Activated naive CD8-positive, alpha-beta T cell treated with anti-CD3 and anti-CD28 coated beads, Interleukin-2, amount 50 U/mL, for 24 hours (primary cell): ENCODE measurements around the gene B4GALNT4.
A peak's percentile ranks its signal among the peaks of the same experiment; 100 is the strongest.
"Not testable (repeated sequence)": the region's sequence is repeated elsewhere in the genome, so short reads cannot be mapped to it uniquely, and the experiment has no call there.

Source experiments
- ATAC-seq: fragments of 150-1000 bp; cut with Tn5 transposase; one replicate; pipeline ENCODE4 v1.10.0; 2021
- DNase-seq: peaks from one replicate; pipeline ENCODE4 v3.0.0; 2021
- H3K27ac Mint-ChIP-seq: one replicate; pipeline ENCODE4 v1.8.0; 2021; ENCODE audit warnings: mild to moderate bottlenecking, mixed read lengths
- H3K27me3 Mint-ChIP-seq: one replicate; pipeline ENCODE4 v1.8.0; 2021; ENCODE audit warnings: mixed read lengths
- H3K36me3 Mint-ChIP-seq: one replicate; pipeline ENCODE4 v1.8.0; 2021; ENCODE audit warnings: low read depth, mixed read lengths
- H3K4me1 Mint-ChIP-seq: one replicate; pipeline ENCODE4 v1.8.0; 2021; ENCODE audit warnings: mixed read lengths
- H3K4me3 Mint-ChIP-seq: one replicate; pipeline ENCODE4 v1.8.0; 2021; ENCODE audit warnings: mild to moderate bottlenecking, moderate library complexity, mixed read lengths
- H3K9me3 Mint-ChIP-seq: one replicate; pipeline ENCODE4 v1.8.0; 2021; ENCODE audit warnings: mixed read lengths

The B4GALNT4 gene

GRCh38 chr11:369336-370018 is at the start of gene B4GALNT4:
B4GALNT4 (plus strand) TSS chr11:369499; CDS start chr11:369804, 305 bp downstream.
- Mint-ChIP-seq H3K27ac (no peak within 1 kb of the TSS), H3K9me3 (no peaks in the 10 kb centered on the region), H3K27me3 (peaks cover 39% of the 10 kb centered on the region), H3K4me3 (peak within 1 kb of the TSS; percentile 69), H3K36me3 (no peaks in the 10 kb centered on the region), H3K4me1 (peaks cover 5% of the 10 kb centered on the region)
- ATAC-seq (no peak), DNase-seq (no peak)

- Mint-ChIP-seq H3K4me3 (peak overlapping the region; percentile 89), H3K4me1 (peaks cover 43% of the 10 kb centered on the region), H3K27ac (peak overlapping the region; percentile 94), H3K36me3 (peaks cover 23% of the 10 kb centered on the region)
- ATAC-seq (peak; percentile 38), DNase-seq (peak; percentile 37)
- H3K27me3 Mint-ChIP-seq, H3K9me3 Mint-ChIP-seq: not testable (repeated sequence)
These were observed 49.4 kb upstream of the B4GALNT4 start for GRCh38 chr11:319888-320273.

- ATAC-seq (no peak), DNase-seq (no peak)
- H3K4me1 Mint-ChIP-seq: peaks cover 65% of the 10 kb centered on the region
- H3K27ac Mint-ChIP-seq: peak overlapping the region; percentile 55
- no peaks in the 10 kb centered on the region for H3K27me3 Mint-ChIP-seq
- H3K36me3 Mint-ChIP-seq: peaks cover 7% of the 10 kb centered on the region
- peak overlapping the region; percentile 28 for H3K4me3 Mint-ChIP-seq
- H3K9me3 Mint-ChIP-seq: no peaks in the 10 kb centered on the region
These were observed 45.1 kb upstream of the B4GALNT4 start for GRCh38 chr11:324156-324555.

- peak overlapping the region; percentile 28 for H3K4me3 Mint-ChIP-seq
- H3K27me3 Mint-ChIP-seq, DNase-seq, ATAC-seq, H3K36me3 Mint-ChIP-seq, H3K9me3 Mint-ChIP-seq: not testable (repeated sequence)
- peaks cover 69% of the 10 kb centered on the region for H3K4me1 Mint-ChIP-seq
- peak overlapping the region; percentile 55 for H3K27ac Mint-ChIP-seq
These were observed 44.4 kb upstream of the B4GALNT4 start for GRCh38 chr11:324593-325517.

GRCh38 chr11:325796-326591 is 43.3 kb upstream of the B4GALNT4 start:
- peak; percentile 15 for ATAC-seq
- Mint-ChIP-seq H3K27me3 (peaks cover 2% of the 10 kb centered on the region), H3K27ac (peak overlapping the region; percentile 87), H3K9me3 (no peaks in the 10 kb centered on the region), H3K4me1 (peaks cover 73% of the 10 kb centered on the region), H3K36me3 (no peaks in the 10 kb centered on the region), H3K4me3 (peak overlapping the region; percentile 64)
- no peak for DNase-seq

GRCh38 chr11:326592-326841 is 42.8 kb upstream of the B4GALNT4 start:
- H3K27ac Mint-ChIP-seq: peak overlapping the region; percentile 87
- DNase-seq: no peak
- peak overlapping the region; percentile 64 for H3K4me3 Mint-ChIP-seq
- peaks cover 78% of the 10 kb centered on the region for H3K4me1 Mint-ChIP-seq
- peaks cover 2% of the 10 kb centered on the region for H3K27me3 Mint-ChIP-seq
- no peaks in the 10 kb centered on the region for H3K36me3 Mint-ChIP-seq
- ATAC-seq: no peak
- no peaks in the 10 kb centered on the region for H3K9me3 Mint-ChIP-seq

- H3K36me3 Mint-ChIP-seq: no peaks in the 10 kb centered on the region
- no peaks in the 10 kb centered on the region for H3K9me3 Mint-ChIP-seq
- H3K4me3 Mint-ChIP-seq: peak overlapping the region; percentile 64
- ATAC-seq (peak; percentile 57), DNase-seq (peak; percentile 81)
- H3K27me3 Mint-ChIP-seq: peaks cover 2% of the 10 kb centered on the region
- H3K4me1 Mint-ChIP-seq: peaks cover 83% of the 10 kb centered on the region
- peak overlapping the region; percentile 87 for H3K27ac Mint-ChIP-seq
These were observed 42.3 kb upstream of the B4GALNT4 start for GRCh38 chr11:326842-327580.

- peak overlapping the region; percentile 87 for H3K27ac Mint-ChIP-seq
- no peak for DNase-seq
- H3K9me3 Mint-ChIP-seq: no peaks in the 10 kb centered on the region
- H3K4me1 Mint-ChIP-seq: peaks cover 85% of the 10 kb centered on the region
- H3K36me3 Mint-ChIP-seq: no peaks in the 10 kb centered on the region
- ATAC-seq: no peak
- peaks cover 2% of the 10 kb centered on the region for H3K27me3 Mint-ChIP-seq
- H3K4me3 Mint-ChIP-seq: peak overlapping the region; percentile 64
These were observed 41.7 kb upstream of the B4GALNT4 start for GRCh38 chr11:327581-327923.

GRCh38 chr11:328012-328411 is 41.3 kb upstream of the B4GALNT4 start:
- H3K4me3 Mint-ChIP-seq: no peak overlapping the region
- no peak for ATAC-seq
- H3K4me1 Mint-ChIP-seq: peaks cover 88% of the 10 kb centered on the region
- H3K9me3 Mint-ChIP-seq: no peaks in the 10 kb centered on the region
- peaks cover 2% of the 10 kb centered on the region for H3K27me3 Mint-ChIP-seq
- no peak overlapping the region for H3K27ac Mint-ChIP-seq
- no peaks in the 10 kb centered on the region for H3K36me3 Mint-ChIP-seq
- no peak for DNase-seq

GRCh38 chr11:328516-329100 is 40.7 kb upstream of the B4GALNT4 start:
- not testable (repeated sequence) for H3K9me3 Mint-ChIP-seq, ATAC-seq, H3K4me3 Mint-ChIP-seq, H3K27ac Mint-ChIP-seq, DNase-seq, H3K27me3 Mint-ChIP-seq, H3K36me3 Mint-ChIP-seq
- peaks cover 85% of the 10 kb centered on the region for H3K4me1 Mint-ChIP-seq

- peak overlapping the region; percentile 62 for H3K4me3 Mint-ChIP-seq
These were observed 39.4 kb upstream of the B4GALNT4 start for GRCh38 chr11:329886-330253.

GRCh38 chr11:330307-330693 is 39.0 kb upstream of the B4GALNT4 start:
- Mint-ChIP-seq H3K4me1 (peaks cover 76% of the 10 kb centered on the region), H3K9me3 (no peaks in the 10 kb centered on the region), H3K4me3 (no peak overlapping the region)

More at GRCh38 chr11:329886-330253, 39.4 kb upstream of the B4GALNT4 start:
- ATAC-seq (no peak), DNase-seq (no peak)
- Mint-ChIP-seq H3K36me3 (no peaks in the 10 kb centered on the region), H3K4me1 (peaks cover 78% of the 10 kb centered on the region), H3K9me3 (no peaks in the 10 kb centered on the region), H3K27ac (peak overlapping the region; percentile 75), H3K27me3 (peaks cover 2% of the 10 kb centered on the region)

GRCh38 chr11:330694-331357 is 38.5 kb upstream of the B4GALNT4 start:
- Mint-ChIP-seq H3K4me3 (peak overlapping the region; percentile 23), H3K9me3 (no peaks in the 10 kb centered on the region), H3K4me1 (peaks cover 76% of the 10 kb centered on the region), H3K36me3 (no peaks in the 10 kb centered on the region), H3K27ac (peak overlapping the region; percentile 75), H3K27me3 (peaks cover 2% of the 10 kb centered on the region)
- DNase-seq (peak; percentile 55), ATAC-seq (no peak)

More at GRCh38 chr11:330307-330693, 39.0 kb upstream of the B4GALNT4 start:
- Mint-ChIP-seq H3K27ac (peak overlapping the region; percentile 75), H3K36me3 (no peaks in the 10 kb centered on the region), H3K27me3 (peaks cover 2% of the 10 kb centered on the region)
- DNase-seq (no peak), ATAC-seq (no peak)
